Measurements from ENCODE around the gene SDF4. TPM values are rescaled to one million over a fixed set of nuclear protein-coding genes. Genes with fewer than 3 reads are reported as not detected.
A peak's percentile ranks its signal among the peaks of the same experiment; 100 is the strongest.

Gene SDF4
- total RNA-seq, 1 donor from 2014 or later = 130 TPM

GRCh38 chr1:1215080-1215676 is 16.6 kb downstream of the SDF4 start:
- H3K27me3 Mint-ChIP-seq (ENCODE audit: unreplicated experiment) = peaks cover 8% of the 10 kb centered on the region
- no peak overlapping the region for H3K4me3 Mint-ChIP-seq (ENCODE audit: unreplicated experiment)
- peaks cover 5% of the 10 kb centered on the region for H3K36me3 Mint-ChIP-seq (ENCODE audit: low read depth, unreplicated experiment)
- H3K4me1 Mint-ChIP-seq (ENCODE audit: unreplicated experiment) = no peaks in the 10 kb centered on the region
- no peaks in the 10 kb centered on the region for H3K9me3 Mint-ChIP-seq (ENCODE audit: unreplicated experiment)
- TF ChIP-seq CTCF (IDR thresholded peaks at IDR 0.05; ENCODE audit: unreplicated experiment) = no peak
- no peak for DNase-seq (ENCODE audit: low spot score)
- H3K27ac Mint-ChIP-seq (ENCODE audit: unreplicated experiment) = no peak overlapping the region

GRCh38 chr1:1213345-1214265 is 18.2 kb downstream of the SDF4 start, which contains the start of gene TNFRSF4:
TSS of gene TNFRSF4 (minus strand) at chr1:1214153. CDS start at chr1:1214127, 26 bp downstream.
- Mint-ChIP-seq H3K27me3 (ENCODE audit: unreplicated experiment) (peaks cover 9% of the 10 kb centered on the region), H3K9me3 (ENCODE audit: unreplicated experiment) (no peaks in the 10 kb centered on the region), H3K27ac (ENCODE audit: unreplicated experiment) (no peak within 1 kb of the TSS), H3K4me3 (ENCODE audit: unreplicated experiment) (no peak within 1 kb of the TSS), H3K4me1 (ENCODE audit: unreplicated experiment) (no peaks in the 10 kb centered on the region), H3K36me3 (ENCODE audit: low read depth, unreplicated experiment) (peaks cover 5% of the 10 kb centered on the region)
- no peak for DNase-seq (ENCODE audit: low spot score)
- TF ChIP-seq CTCF (IDR thresholded peaks at IDR 0.05; ENCODE audit: unreplicated experiment) = no peak

GRCh38 chr1:1212780-1213344 is 18.9 kb downstream of the SDF4 start:
- peaks cover 5% of the 10 kb centered on the region for H3K36me3 Mint-ChIP-seq (ENCODE audit: low read depth, unreplicated experiment)
- no peak overlapping the region for H3K4me3 Mint-ChIP-seq (ENCODE audit: unreplicated experiment)
- H3K9me3 Mint-ChIP-seq (ENCODE audit: unreplicated experiment) = no peaks in the 10 kb centered on the region
- no peaks in the 10 kb centered on the region for H3K4me1 Mint-ChIP-seq (ENCODE audit: unreplicated experiment)
- peaks cover 9% of the 10 kb centered on the region for H3K27me3 Mint-ChIP-seq (ENCODE audit: unreplicated experiment)
- DNase-seq (ENCODE audit: low spot score) = no peak
- no peak for TF ChIP-seq CTCF (IDR thresholded peaks at IDR 0.05; ENCODE audit: unreplicated experiment)
- no peak overlapping the region for H3K27ac Mint-ChIP-seq (ENCODE audit: unreplicated experiment)

- Mint-ChIP-seq H3K9me3 (ENCODE audit: unreplicated experiment) (no peaks in the 10 kb centered on the region), H3K4me1 (ENCODE audit: unreplicated experiment) (no peaks in the 10 kb centered on the region), H3K27me3 (ENCODE audit: unreplicated experiment) (peaks cover 8% of the 10 kb centered on the region), H3K4me3 (ENCODE audit: unreplicated experiment) (no peak overlapping the region), H3K27ac (ENCODE audit: unreplicated experiment) (no peak overlapping the region), H3K36me3 (ENCODE audit: low read depth, unreplicated experiment) (peaks cover 4% of the 10 kb centered on the region)
- no peak for TF ChIP-seq CTCF (IDR thresholded peaks at IDR 0.05; ENCODE audit: unreplicated experiment)
- peak; percentile 3 for DNase-seq (ENCODE audit: low spot score)
Measured at GRCh38 chr1:1211541-1212441, 20.0 kb downstream of the SDF4 start.

Measured in endothelial cell (in vitro differentiated cells).